Loucy (cell line): ENCODE measurements around the gene IL17A.

Source experiments
- H2AFZ ChIP-seq: fragments of 200-600 bp; sonication (generic); 2 replicates; pipeline ENCODE4 v1.6.0; 2016; ENCODE audit warnings: antibody characterized with exemption, mild to moderate bottlenecking, low read length, moderate library complexity
- H3F3A ChIP-seq: fragments of 200-600 bp; 2 replicates; pipeline ENCODE4 v1.6.0; 2016; ENCODE audit warnings: antibody characterized with exemption, low read depth, mild to moderate bottlenecking
- H3K27me3 ChIP-seq: fragments of 200-600 bp; sonication (generic); 2 replicates; pipeline ENCODE4 v1.6.1; 2014; ENCODE audit warnings: low read length, mild to moderate bottlenecking; ENCODE audit not compliant: insufficient read depth, poor library complexity, severe bottlenecking
- H3K36me3 ChIP-seq: fragments of 200-600 bp; sonication (generic); 2 replicates; pipeline ENCODE4 v1.6.1; 2016; ENCODE audit warnings: low read length; ENCODE audit not compliant: insufficient read depth
- H3K4me1 ChIP-seq: fragments of 200-600 bp; sonication (generic); 2 replicates; pipeline ENCODE4 v1.5.1; 2014; ENCODE audit warnings: low read length, mild to moderate bottlenecking; ENCODE audit not compliant: insufficient read depth, poor library complexity, severe bottlenecking
- H3K4me2 ChIP-seq: fragments of 200-600 bp; sonication (generic); 2 replicates; pipeline ENCODE4 v1.6.0; 2014; ENCODE audit warnings: antibody characterized with exemption, low read length, low read depth, mild to moderate bottlenecking; ENCODE audit not compliant: poor library complexity, severe bottlenecking
- H3K4me3 ChIP-seq: fragments of 200-600 bp; sonication (generic); 2 replicates; pipeline ENCODE4 v1.5.1; 2014; ENCODE audit warnings: low read length, mild to moderate bottlenecking, mixed read lengths; ENCODE audit not compliant: poor library complexity, severe bottlenecking
- H3K79me2 ChIP-seq: fragments of 200-600 bp; sonication (generic); 2 replicates; pipeline ENCODE4 v1.6.1; 2014; ENCODE audit warnings: low read length; ENCODE audit not compliant: insufficient read depth
- H3K9ac ChIP-seq: fragments of 200-600 bp; sonication (generic); 2 replicates; pipeline ENCODE4 v1.6.0; 2014; ENCODE audit warnings: mild to moderate bottlenecking, low read depth, low read length, moderate library complexity; ENCODE audit not compliant: poor library complexity, severe bottlenecking
- H3K9me2 ChIP-seq: fragments of 200-600 bp; sonication (generic); replicated peaks from 2 replicates; pipeline ENCODE4 v1.6.1; 2016; ENCODE audit warnings: low read depth, low read length, mixed read lengths
- H3K9me3 ChIP-seq: fragments of 200-600 bp; sonication (generic); 2 replicates; pipeline ENCODE4 v1.6.1; 2014; ENCODE audit warnings: mild to moderate bottlenecking, antibody characterized with exemption, low read length, low read depth; ENCODE audit not compliant: insufficient read depth
- H4K20me1 ChIP-seq: fragments of 200-600 bp; sonication (generic); 2 replicates; pipeline ENCODE4 v1.6.0; 2014; ENCODE audit warnings: antibody characterized with exemption, low read length, mild to moderate bottlenecking; ENCODE audit not compliant: insufficient read depth, poor library complexity, severe bottlenecking
- EZH2phosphoT487 ChIP-seq: fragments of 200-600 bp; IDR thresholded peaks from 2 replicates; pipeline ENCODE4 v1.6.1; 2018; ENCODE audit warnings: antibody characterized with exemption, mild to moderate bottlenecking, moderate library complexity, borderline replicate concordance
- TF ChIP-seq, protein P1 (sequence below): fragments of 200-600 bp; sonication (generic); conservative IDR thresholded peaks from 2 replicates; pipeline ENCODE4 v1.5.1; 2014; ENCODE audit warnings: mild to moderate bottlenecking, antibody characterized with exemption, low read length

Gene IL17A

GRCh38 chr6:52139985-52140680 lies 46.0 kb upstream of the IL17A start:
- Histone ChIP-seq H3F3A (no peaks in the 10 kb centered on the region), H3K79me2 (no peaks in the 10 kb centered on the region), H3K4me1 (peaks cover 19% of the 10 kb centered on the region), H3K4me2 (no peak overlapping the region), H3K27me3 (no peaks in the 10 kb centered on the region), H3K4me3 (no peak overlapping the region), H3K9me3 (no peaks in the 10 kb centered on the region), H2AFZ (peak overlapping the region; percentile 16; the same call in 1 of the 2 replicates), H3K36me3 (no peaks in the 10 kb centered on the region), H4K20me1 (no peaks in the 10 kb centered on the region), H3K9me2 (no peaks in the 10 kb centered on the region), H3K9ac (no peak overlapping the region)
- no peak for TF ChIP-seq EZH2phosphoT487
- TF ChIP-seq, protein P1, sequence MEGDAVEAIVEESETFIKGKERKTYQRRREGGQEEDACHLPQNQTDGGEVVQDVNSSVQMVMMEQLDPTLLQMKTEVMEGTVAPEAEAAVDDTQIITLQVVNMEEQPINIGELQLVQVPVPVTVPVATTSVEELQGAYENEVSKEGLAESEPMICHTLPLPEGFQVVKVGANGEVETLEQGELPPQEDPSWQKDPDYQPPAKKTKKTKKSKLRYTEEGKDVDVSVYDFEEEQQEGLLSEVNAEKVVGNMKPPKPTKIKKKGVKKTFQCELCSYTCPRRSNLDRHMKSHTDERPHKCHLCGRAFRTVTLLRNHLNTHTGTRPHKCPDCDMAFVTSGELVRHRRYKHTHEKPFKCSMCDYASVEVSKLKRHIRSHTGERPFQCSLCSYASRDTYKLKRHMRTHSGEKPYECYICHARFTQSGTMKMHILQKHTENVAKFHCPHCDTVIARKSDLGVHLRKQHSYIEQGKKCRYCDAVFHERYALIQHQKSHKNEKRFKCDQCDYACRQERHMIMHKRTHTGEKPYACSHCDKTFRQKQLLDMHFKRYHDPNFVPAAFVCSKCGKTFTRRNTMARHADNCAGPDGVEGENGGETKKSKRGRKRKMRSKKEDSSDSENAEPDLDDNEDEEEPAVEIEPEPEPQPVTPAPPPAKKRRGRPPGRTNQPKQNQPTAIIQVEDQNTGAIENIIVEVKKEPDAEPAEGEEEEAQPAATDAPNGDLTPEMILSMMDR: no peak

DNA sequence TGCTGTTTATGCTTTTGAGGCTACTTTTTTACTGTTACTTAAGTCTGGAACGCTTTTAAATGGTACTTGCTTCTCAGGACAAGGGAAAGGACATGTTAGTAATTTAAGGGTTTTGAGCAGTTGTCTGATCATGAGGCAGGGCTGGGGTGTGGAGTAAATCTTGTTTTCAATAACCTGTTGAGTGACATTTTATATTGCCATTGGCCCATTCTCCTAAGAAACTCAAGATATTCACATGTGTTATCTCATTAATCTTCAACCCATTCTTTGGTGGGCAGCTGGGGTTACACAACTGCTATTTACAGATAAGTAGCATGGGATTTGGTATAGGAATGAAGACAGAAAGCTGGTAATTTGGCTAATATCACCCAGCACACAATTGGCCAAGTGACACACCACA lies 44.6 kb upstream of the IL17A start:
- Histone ChIP-seq H4K20me1 (no peaks in the 10 kb centered on the region), H3K79me2 (no peaks in the 10 kb centered on the region), H3K4me3 (no peak overlapping the region), H3K9me2 (no peaks in the 10 kb centered on the region), H3K4me2 (no peak overlapping the region), H3K4me1 (peaks cover 24% of the 10 kb centered on the region), H3K36me3 (no peaks in the 10 kb centered on the region), H3K9ac (no peak overlapping the region), H3K9me3 (no peaks in the 10 kb centered on the region), H3F3A (no peaks in the 10 kb centered on the region), H3K27me3 (no peaks in the 10 kb centered on the region), H2AFZ (no peak overlapping the region)
- no peak for TF ChIP-seq EZH2phosphoT487
- TF ChIP-seq, protein P1: no peak

- no peak for TF ChIP-seq EZH2phosphoT487
- TF ChIP-seq, protein P1: no peak
- Histone ChIP-seq H2AFZ (no peak overlapping the region), H3K9me3 (no peaks in the 10 kb centered on the region), H3K4me3 (no peak overlapping the region), H3K4me2 (no peak overlapping the region), H4K20me1 (no peaks in the 10 kb centered on the region), H3K79me2 (no peaks in the 10 kb centered on the region), H3F3A (no peaks in the 10 kb centered on the region), H3K4me1 (peaks cover 24% of the 10 kb centered on the region), H3K9me2 (no peaks in the 10 kb centered on the region), H3K36me3 (no peaks in the 10 kb centered on the region), H3K9ac (no peak overlapping the region), H3K27me3 (no peaks in the 10 kb centered on the region)
Observed at GRCh38 chr6:52142556-52142955, 43.6 kb upstream of the IL17A start.
